HG03558 (cell line): ENCODE results near the gene MXD3.
"Not testable (repeated sequence)": the region's sequence is repeated elsewhere in the genome, so short reads cannot be mapped to it uniquely, and the experiment has no call there.

Source experiments
- ATAC-seq: cut with Tn5 transposase; IDR thresholded peaks from one replicate; pipeline ENCODE4 v1.9.1; 2021; ENCODE audit warnings: moderate number of reproducible peaks; ENCODE audit not compliant: unreplicated experiment; ENCODE audit errors: extremely low read depth

The MXD3 gene

DNA sequence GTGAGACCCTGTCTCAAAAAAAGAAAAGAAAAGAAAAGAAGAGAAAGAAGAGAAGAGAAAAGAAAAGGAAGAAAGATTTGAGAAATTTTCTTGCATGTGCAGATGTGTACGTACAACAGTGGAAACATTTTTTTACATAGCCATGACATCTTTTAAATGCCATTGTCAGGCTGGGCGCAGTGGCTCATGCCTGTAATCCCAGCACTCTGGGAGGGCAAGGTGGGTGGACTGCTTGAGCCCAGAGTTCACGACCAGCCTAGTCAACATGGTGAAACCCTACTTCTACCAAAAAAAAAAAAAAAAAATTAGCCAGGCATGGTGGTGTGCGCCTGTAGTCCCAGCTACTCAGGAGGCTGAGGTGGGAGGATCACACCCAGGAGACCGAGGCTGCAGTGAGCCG is 33.2 kb upstream of the MXD3 start:
- no peak for ATAC-seq

DNA sequence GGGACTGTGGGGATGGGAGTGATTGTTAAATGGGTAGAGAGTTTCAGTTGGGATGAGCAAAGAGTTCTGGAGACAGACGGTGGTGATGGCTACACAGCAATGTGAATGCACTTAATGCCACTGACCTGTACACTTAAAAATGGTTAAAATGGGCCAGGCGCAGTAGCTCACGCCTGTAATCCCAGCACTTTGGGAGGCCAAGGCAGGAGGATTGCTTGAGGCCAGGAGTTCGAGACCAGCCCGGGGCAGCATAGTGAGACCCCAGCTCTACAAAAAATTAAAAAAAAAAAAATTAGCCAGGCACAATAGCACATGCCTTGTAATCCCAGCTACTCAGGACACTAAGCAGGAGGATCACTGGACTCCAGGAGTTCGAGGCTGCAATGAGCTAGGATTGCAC is 32.1 kb upstream of the MXD3 start:
- no peak for ATAC-seq

- ATAC-seq, result not testable (repeated sequence)
Observed at GRCh38 chr5:177343000-177343399, 31.3 kb upstream of the MXD3 start.

DNA sequence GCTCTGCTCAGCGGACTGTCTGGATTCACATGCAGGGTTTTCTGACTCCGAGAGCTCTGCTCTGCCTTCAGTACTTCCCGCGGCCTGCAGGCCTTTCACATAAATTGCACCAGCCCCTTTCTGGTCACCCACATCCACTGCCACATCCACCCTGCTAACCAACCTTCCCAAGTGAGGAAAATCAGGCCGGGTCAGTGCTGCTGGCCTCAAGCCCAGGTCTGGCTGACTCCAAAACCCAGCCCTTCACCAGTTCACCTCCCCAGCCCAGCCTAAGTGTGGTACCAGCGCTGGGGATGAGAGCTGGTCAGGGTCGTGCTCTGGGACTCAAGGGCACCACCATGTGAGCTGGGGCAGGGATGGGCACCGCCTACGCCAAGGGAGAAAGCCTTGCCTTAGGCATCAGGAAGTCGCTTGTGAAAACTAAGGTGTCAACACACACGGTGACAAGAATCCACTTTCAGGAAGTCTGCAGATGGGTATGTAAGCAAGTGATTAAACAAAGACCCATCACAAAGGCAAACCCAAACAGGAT is 27.5 kb upstream of the MXD3 start:
- ATAC-seq, result no peak

- ATAC-seq, result no peak
Observed at GRCh38 chr5:177338251-177339106, 26.8 kb upstream of the MXD3 start.

GRCh38 chr5:177336603-177337494 is 25.2 kb upstream of the MXD3 start:
- ATAC-seq, result no peak

- ATAC-seq, result no peak
Observed at GRCh38 chr5:177336112-177336511, 24.4 kb upstream of the MXD3 start.

GRCh38 chr5:177335701-177336065 is 24.0 kb upstream of the MXD3 start:
- ATAC-seq, result no peak

- no peak for ATAC-seq
Observed at GRCh38 chr5:177334781-177335700, 23.3 kb upstream of the MXD3 start.

GRCh38 chr5:177334155-177334551 is 22.5 kb upstream of the MXD3 start:
- no peak for ATAC-seq

- no peak for ATAC-seq
Observed at GRCh38 chr5:177333420-177334154, 21.9 kb upstream of the MXD3 start.

GRCh38 chr5:177332896-177333260 is 21.2 kb upstream of the MXD3 start:
- no peak for ATAC-seq

GRCh38 chr5:177332031-177332895 is 20.6 kb upstream of the MXD3 start:
- no peak for ATAC-seq

DNA sequence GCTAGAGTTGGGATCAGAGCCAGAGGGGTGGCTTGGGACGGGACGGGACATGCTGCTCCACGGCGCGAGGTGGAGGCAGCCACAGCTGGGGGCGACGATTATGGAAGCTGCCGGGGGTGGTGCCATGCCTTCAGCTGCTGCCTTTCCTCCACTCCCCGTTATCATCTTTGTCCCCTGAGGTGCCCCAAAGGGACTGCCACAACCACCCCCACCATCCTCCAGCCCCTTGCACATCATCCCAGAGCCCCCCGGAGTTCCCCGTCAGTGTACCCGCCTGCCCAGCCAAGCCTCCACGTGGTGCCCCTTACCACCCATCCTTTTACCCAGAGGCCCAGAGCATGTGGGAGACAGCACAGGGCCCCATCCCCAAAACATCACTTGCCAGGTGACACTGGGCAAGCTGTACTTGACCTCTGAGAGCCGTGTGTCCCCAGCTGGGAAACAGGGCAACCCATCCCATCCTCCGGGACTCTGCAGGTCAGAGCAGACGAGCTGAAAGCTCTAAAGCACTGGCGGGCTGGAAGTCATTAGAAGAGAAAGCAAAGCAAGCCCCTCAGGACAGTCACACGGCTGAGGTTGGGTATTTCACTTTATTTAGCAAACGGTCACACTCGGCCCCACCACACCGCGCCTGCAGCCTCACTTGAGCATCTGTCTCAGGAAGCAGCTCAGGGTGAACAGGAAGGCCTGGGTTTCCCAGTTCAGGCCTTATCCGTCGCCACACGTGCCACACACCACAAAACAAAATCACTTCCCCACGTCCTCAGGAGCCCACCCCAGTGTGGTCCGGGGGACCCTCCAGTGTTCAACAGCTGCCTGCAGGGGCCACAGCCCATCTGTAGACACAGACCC is 19.5 kb upstream of the MXD3 start:
- no peak for ATAC-seq

GRCh38 chr5:177329883-177330282 is 18.2 kb upstream of the MXD3 start:
- ATAC-seq, result no peak

GRCh38 chr5:177328545-177329231 is 17.0 kb upstream of the MXD3 start:
- ATAC-seq, result no peak
